Frontal cortex (tissue), 4 donors: ENCODE results near the gene SLC2A4RG. TPM values are rescaled to one million over a fixed set of nuclear protein-coding genes. Genes with fewer than 3 reads are reported as not detected.
A peak's percentile ranks its signal among the peaks of the same experiment; 100 is the strongest.

Experiments
- DNase-seq, 2 donors: peaks; one replicate each; pipeline ENCODE4 v3.0.0; 2012; ENCODE audit warnings: low spot score in 2 of 2
- FAIRE-seq: peaks from 2 replicates; lab custom pipeline; 2012; peaks lifted over from hg19 to GRCh38; lab: Jason Lieb, UNC
- total RNA-seq: library from RNA; depleted of rRNA; stranded (reverse); fragments of >200 nt; gene quantifications from one replicate; pipeline ENCODE4 v1.2.3, GENCODE V29; 2014
- donor health status: control.
- donor health status: control.
- donor health status: control.

SLC2A4RG gene
- total RNA-seq, 1 donor from 2014 or later, result 1.2 TPM

DNA sequence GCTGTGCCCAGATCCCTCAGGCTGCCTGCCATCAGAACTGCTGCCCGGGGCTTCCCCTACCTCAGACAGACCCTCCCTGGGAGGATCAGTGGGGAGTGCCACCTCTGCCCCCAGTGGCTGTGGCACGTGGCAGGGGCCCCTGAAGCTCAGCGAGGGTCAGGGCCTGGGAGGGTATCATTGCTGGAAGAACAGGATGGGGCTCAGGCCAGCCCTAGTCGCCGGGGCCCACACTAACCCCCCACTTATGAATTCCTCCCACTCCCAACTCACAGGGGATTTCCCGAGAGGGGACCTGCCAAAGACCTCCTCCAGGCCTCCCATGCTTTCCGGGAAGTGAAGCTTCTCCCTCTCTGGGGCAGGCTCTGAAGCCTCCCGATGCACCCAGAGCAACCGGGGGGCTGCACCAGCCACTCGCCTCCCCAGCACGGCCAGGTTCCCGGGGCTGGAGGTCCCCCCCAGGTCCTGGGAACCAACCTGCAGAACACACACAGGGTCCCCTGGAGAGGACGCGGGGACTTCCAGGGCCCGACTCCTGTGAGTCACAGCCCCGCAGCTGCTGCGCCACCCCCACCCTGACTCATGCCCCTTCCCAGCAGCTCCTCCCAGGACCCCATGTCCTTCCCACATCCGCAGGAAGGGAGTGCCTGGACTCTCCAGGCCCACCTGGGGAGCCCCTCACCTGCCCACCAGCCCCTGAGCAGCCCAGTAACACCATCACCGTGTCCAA is 40.7 kb upstream of the SLC2A4RG start:
- DNase-seq (no peak), FAIRE-seq (no peak)

DNA sequence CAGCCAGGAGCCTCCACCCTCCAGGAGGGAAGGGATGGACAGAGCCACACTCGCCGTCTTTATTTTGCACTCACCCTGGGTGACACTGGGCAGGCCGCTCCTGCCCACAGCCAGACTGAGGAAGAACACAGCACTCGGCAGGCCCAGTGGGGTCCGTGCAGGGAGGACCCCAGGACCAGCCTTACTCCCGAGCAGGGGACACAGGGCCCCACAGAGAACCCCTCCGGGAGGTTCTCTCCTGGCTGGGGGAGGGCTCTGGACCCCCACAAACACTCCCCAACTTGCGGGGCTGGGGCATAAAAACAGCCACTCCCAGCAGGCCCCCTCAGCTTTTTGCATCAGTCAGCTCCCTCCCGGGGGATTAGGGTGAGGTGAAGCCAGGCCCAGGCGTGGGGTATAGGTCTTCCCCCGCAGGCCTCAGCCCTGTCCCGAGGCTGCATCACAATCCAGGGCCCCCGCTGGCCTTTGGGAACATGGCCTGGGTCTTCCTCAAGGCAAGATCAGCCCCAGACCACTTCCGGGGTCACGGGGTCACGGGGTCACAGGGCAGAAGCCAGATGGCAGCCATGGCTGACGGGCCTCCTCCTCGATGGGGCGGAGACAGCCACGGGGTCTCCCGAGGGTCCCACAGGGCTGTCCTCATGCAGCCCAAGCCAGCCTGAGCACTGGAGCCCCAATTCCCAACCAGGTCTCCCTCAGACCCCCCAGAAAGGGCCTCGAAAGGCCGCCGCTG is 39.9 kb upstream of the SLC2A4RG start:
- no peak for DNase-seq
- no peak for FAIRE-seq

DNA sequence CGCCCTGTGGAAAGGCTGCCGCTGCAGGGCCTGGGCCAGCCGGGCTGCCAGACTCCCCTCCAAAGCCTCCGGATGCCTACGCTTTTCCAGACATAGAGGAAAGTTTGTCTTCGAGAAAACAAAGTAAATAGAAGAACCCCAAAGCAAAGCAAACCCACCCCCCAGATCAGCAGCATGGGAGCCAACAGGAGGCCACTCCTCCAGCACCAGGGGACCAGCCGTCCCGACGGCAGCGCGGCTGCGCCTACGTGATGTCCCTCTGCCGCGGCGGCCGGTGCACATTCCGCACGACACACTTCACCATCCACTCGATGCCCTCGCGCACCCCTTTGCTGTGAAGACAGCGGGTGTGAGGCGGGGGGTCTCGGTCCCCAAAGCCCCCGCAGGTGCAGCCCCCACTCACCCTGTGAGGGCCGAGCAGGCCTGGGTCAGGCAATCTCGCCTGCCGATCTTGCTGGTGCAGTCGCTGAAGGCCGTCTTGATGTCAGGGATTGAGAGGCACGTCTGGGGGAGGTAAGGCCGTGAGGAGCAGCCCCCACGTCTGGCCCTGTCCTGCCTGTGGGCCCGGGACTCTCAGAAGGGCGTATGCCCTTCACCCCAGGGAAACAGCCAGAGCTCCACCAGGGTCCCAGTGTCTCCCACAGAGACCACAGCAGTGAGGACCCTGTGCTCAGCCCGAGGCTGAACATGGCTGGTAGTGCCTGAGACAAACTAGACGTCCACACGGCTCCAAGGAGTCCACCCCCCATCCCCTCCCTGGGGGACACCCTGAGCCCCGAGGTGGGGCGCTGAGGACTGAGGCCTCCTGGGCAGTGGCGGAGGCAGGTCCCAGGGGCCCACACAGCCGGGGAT is 39.2 kb upstream of the SLC2A4RG start:
- DNase-seq (peak; percentile 14 to 18), FAIRE-seq (no peak)

DNA sequence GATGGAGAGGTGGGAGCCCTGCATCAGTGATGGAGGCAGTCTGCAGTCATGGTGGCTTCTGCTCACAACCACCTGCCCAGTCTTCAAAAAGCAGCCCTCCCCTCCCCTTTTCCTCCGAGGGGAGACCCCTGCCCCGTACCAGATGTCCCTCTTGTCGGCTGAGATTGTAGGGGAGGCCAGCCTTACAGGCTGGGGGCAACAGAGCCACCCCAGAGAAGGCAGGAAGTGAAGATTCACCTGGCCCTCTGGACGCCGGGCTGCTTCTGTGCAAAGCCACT is 38.6 kb upstream of the SLC2A4RG start:
- FAIRE-seq, result no peak
- no peak for DNase-seq

DNA sequence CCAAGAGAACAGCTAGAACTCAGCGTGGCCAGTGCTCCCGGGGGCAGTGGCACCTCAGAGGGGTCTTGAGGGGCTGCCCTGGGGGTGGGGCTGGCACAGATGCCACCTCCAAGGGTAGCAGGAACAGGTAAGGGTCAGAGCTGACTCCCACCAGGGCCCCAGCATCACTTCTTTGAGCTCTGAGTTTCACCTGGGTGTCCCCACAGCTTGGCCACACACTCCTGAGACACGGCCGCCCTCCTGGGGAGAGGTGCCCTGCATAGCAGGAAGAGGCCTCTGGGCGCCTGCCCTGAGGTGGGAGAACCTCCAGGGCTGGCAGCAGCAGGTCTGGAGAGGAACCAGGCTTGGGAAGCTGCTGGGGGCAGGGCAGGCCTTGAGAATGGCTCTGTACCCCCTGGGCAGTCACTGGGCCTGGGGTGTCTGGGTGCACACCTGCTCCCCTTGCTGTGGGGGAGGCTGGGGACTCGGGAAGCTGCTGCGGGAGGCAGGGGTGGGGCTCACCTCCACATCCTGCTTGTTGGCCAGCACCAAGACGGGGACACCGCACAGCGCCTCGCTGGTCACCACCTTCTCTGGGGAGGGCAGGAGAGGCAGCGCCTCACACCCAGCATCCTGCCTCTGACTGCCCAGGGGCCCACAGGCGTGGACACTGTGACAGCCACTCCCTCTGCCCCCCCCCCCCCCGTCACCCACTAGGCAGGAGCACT is 38.1 kb upstream of the SLC2A4RG start:
- FAIRE-seq (no peak), DNase-seq (peak; percentile 12 to 13)

DNA sequence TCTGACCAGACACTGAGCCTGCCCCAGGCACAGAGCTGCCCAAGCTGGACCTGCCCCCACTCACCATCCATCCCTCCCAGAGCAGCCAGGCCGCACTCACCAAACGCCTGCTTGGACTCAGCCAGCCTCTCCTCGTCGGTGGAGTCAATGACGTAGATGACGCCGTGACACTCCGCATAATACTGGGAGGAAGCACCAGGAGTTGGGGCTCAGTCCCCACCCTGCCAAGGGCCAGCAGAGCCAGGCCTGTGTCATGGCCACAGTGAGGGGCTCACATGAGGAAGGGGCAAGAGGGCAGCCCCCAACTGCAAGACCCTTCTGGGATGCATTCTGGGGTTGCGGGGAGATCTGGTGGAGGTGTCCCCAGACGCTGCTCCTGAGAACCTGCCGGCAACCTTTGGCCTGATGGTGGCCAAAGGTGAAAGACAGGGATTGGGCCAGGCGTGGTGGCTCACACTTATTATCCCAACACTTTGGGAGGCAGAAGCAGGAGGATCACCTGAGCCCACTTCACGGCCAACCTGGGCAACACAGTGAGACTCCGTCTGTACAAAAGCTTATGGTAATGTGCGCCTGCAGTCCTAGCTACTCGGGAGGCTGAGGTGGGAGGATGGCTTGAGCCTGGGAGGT is 37.4 kb upstream of the SLC2A4RG start:
- no peak for DNase-seq
- FAIRE-seq, result no peak

DNA sequence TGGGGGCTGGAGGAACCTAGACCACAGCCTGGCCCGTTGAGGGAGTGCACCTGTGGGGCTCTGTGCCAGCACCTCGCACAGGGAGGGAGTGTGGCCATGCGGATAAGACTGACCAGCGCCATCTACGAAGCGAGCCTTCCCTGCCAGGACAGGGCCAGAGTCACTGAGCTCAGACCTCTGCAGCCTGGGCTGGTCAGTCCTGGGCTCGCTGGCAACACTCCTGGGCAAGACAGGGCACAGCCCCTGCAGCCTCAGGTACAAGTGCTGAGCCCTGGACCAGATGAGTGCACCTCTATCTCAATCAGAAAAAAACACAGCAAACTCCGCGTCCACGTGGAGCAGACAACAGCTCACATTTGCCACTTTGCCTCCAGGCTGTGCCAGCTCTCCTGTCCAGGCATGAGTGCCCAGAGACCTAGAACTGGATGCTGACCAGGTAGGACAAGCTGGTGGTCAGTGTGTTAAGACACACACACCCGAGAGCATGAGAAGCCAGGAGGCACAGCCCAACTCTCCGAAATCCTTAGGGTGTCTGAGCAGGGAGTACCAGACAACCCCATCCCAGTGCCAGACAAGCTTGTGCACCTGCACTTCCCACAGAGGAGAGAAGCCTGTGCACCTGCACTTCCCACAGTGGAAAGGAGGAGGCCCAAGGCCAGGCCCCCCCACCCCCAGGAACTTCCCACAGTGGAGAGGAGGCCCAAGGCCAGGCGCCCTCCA is 36.7 kb upstream of the SLC2A4RG start:
- FAIRE-seq (no peak), DNase-seq (peak in 1 of 2 donors; percentile 6)

DNA sequence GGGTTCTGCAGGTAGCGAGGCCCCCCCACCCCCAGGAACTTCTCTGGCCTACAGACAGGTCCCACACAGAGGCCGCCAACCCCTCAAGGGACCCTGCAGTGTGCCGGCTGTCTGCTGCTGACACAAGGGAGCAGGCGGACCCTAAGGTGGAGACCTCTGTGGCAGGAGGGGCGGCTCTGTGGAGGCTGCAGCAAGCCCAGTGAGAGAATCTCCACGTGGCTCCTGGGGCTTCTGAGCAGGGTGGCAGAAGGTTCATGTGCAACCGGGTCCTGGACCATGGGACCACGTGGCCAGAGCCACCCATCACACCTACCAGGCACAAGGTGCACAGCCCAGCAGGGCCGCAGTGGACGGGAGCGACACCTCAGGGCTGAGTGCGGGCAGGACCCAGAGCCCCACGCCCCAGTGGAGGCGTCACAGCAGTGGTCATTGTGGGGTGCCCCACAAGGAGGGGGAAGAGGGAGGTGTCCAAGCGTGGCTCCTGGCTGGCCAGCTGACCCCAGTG is 36.1 kb upstream of the SLC2A4RG start:
- FAIRE-seq, result no peak
- no peak for DNase-seq

DNA sequence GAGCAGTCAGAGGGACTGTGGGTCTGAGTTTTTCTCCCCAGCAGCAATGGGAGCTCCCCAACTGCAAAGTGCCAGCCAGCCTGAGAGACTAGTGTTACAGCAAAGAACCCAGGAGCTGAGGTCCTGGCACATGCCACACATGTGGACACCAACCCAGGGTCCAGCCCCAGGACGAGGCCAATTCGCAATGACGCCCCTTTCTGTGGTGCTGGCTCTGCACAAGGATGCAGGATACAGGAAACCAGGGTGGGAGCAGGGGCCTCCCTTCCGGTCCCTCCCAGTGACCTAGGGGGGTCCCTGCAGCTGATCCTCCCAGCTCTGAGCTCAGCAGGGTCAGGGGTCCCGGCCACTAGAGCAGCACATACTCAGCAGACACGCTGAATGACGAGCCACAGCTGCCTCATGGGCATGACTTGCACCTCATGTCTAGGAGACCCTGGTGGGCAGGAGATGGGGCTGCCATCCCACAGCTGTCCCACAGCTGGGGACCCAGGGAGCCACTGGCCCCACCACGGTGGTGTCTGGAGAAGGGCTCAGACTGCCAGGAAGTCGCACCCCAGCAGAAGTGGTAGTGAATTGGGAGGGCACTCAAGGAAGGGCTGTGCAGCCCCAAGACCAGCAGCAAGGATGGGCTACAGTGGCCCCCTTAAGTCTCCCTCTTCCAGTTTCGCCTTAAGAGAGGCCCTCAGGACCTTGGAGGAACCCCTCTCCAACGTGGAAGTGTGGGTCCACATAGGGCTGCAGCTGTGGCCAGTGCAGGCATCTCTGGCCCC is 35.4 kb upstream of the SLC2A4RG start:
- DNase-seq (no peak), FAIRE-seq (no peak)

DNA sequence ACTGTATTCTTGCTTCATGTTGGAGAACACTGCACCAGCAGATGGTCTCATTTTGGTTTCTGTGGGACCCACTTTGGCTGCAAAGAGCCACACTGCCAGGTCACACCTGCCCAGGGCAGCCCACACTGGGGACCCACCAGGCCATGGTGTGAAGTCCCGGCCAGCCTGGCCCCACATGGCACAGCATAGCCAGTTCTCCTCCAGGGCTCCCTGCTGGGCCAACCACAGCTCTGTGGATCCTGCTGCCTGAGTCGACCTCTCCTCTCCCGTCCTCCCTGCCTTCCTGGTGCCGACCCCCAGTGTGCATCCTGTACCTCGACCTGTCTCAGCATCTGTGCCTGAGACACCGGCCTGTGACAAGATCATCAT is 34.8 kb upstream of the SLC2A4RG start:
- DNase-seq, result no peak
- no peak for FAIRE-seq

DNA sequence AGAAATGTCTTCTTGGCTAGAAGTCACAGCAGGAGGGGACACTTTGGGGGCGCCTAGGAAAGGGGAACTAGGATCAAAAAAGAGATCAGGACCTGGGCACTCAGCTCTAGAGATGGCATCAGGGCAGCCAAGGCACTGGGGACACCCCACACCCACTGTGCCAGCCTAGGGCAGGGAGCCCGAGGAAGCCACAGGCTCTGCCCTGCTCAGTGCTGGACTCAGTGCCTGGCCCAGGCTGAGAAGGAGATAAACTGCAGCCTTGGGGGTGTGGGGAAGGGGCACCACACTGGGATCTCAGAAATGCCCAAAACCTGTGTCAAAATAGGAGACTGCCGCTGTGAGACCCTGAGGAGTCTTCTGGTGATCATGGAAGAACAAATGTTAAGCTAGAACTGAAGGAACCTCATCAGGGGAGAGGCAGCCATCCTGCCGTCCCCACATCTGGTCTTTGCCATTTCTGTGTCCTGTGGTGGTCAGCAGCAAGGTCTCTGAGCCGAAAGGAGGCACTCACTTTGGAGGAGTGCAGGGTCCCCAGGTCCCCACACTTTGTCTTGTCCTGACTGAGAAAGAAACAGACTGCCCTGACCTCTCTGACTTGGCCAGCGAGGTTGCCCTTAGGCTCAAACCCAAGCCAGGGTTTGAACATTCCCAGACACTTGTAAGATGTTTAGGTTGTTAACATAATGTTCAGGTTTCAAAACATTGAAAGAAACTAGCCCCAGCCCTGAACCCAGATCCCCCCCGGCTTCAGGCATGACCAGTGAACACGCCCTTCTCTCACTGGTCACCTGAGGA is 34.1 kb upstream of the SLC2A4RG start:
- no peak for FAIRE-seq
- peak in 1 of 2 donors; percentile 12 for DNase-seq

DNA sequence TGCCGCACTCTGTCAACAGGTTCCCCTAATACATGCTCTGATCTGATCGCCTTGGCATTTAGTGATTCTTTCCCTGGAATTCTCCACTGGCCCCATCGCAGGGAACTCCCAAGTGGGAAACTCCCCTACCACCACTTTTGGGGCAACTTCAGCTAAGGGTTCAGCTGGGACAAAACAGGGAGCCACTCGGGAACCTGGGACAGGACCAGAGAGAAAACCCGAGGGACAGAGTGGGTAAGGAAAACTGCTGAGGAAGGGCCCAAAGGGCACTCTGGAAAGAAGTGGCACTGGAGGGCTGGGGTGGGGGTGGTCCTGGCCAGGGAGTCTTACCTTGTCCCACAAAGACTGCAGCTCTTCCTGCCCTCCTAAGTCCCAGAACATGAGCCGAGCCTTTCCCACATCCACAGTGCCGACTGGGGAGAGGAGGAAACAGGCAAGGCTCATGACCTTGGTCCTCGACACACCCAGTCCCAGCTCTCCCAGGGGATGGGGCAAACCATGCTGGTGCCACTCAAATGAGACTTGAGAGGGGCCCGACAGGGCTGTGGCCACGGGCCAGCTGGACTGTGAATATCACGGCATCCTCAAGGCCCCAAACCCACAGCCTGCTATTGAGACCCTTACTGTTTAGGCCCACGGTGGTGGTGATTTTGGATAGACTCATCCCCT is 33.4 kb upstream of the SLC2A4RG start:
- DNase-seq, result peak in 1 of 2 donors; percentile 12

DNA sequence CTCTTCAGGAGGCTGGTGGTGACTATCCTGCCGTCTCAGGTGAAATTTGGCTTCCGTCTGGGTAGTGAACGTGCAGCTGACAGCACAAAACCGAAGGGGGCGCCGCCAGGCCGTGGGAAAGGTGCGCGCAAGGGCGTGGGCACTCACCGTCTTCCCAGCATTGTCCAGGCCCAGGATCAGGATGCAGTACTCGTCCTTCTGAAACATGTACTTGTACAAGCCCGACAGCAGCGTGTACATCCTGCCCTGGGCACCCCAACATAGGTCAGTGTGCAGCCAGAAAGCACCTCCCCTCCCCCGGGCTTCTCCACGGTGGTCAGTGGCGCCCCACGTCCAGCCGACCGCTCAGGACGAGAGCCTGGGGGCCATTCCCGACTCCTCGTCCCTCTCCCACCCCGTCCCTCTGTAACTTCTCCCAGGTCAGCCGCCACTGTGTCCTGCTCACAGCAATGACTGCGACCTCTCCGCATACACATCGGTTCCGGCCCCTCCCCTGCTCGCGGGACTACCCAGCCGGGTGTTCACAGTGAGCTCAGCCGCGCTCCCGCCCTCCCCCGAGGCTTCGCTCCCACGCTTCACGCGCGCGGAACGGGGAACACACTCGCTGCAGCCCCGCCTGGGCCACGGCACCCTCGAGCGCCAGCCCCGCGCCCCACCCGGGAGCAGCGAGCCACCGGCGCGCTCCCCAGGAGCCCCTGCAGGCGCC is 32.6 kb upstream of the SLC2A4RG start:
- no peak for FAIRE-seq

More for the DNA sequence above, 33.4 kb upstream of the SLC2A4RG start:
- no peak for FAIRE-seq

DNA sequence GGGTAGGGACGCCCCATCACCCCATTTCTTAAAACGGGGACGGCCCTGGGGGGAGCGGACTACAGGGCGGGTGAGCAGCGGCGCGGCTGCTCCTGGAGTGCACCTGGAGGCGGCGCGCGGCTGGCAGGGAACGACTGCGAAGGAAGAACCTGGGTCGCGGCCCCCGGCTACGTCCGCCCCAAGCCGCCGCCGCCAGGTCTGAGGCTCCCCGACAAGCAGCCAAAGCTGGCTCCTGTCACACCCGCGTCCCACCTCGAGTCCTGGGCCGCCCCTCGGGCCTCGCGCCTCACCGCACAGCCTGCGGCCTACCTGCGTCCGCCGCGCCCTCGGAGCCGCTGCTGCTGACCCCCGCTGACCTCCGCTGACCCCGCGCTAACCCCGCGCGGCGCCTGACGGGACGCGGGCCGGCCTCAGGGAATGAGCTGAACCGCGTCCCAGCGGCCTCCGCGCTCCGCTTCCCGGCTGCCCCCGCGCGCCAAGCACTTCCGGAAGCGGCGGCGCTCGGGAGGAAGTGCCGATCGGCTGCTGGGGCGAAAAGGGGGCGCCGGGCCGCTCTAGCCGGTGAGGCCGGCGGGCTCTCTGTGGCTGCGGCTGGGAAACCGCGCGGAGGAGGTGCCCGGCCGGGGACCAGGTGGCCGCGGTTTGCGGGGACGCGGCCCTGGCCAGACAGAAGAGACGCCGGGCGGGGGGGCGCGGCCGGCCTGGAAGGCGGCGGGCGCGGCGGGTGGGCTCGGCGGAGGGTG is 31.8 kb upstream of the SLC2A4RG start, which contains the start of the genes ARFRP1 and ZGPAT:
TSS of gene ARFRP1 (minus strand) at position 419 of the 743 bp plus-strand sequence. CDS start 885 bp downstream, outside the sequence.
TSS of gene ZGPAT (plus strand) at position 482 of the 743 bp plus-strand sequence. CDS start 542 bp downstream, outside the sequence.
- FAIRE-seq, result no peak
- peak; percentile 95 to 98 for DNase-seq

More for the DNA sequence above, 32.6 kb upstream of the SLC2A4RG start:
- peak; percentile 22 to 32 for DNase-seq
